ENCODE results near the gene COBL. TPM values are rescaled to one million over a fixed set of nuclear protein-coding genes. Genes with fewer than 3 reads are reported as not detected.

The COBL gene
- total and polyA plus RNA-seq, 2 of the 4 experiments (the other 2 are of a cell fraction), result under 0.01 TPM; not detected in 1

GRCh38 chr7:51307651-51308210 is 8.9 kb downstream of the COBL start:
- CTCF ChIA-PET, result no interaction called here
- no peaks in the 10 kb centered on the region for H3K9me3 ChIP-seq (ENCODE audit: control insufficient read depth, insufficient read depth, low read length)
- dilution Hi-C loops (cut with HindIII; ENCODE audit: low sequenced_read_pairs, unreplicated experiment), result no loop called here
- H3K27me3 ChIP-seq (ENCODE audit: control insufficient read depth, insufficient read depth, low read length), result no peaks in the 10 kb centered on the region
- no peaks in the 10 kb centered on the region for H4K20me1 ChIP-seq (ENCODE audit: insufficient read depth, low read length)
- no peak overlapping the region for H2BK15ac ChIP-seq (ENCODE audit: low read depth, low read length)
- BruUV-seq (replicated peaks), result no TSS peak
- H3K4me2 ChIP-seq (ENCODE audit: low read depth, low read length), result no peak overlapping the region
- H2BK20ac ChIP-seq (ENCODE audit: low read depth, low read length), result no peak overlapping the region
- H3K14ac ChIP-seq (replicated peaks; ENCODE audit: low read depth, low read length), result no peak overlapping the region
- no peak overlapping the region for H3K4me3 ChIP-seq (ENCODE audit: insufficient read depth, low read depth, low read length)
- POLR2A ChIA-PET (ENCODE audit: unreplicated experiment), result no interaction called here
- intact Hi-C loops (cut with micrococcal nuclease), result no loop called here
- no peak overlapping the region for H3K27ac ChIP-seq (ENCODE audit: insufficient read depth, low read length)
- H2BK5ac ChIP-seq (ENCODE audit: low read depth, low read length, poor library complexity, severe bottlenecking), result no peak overlapping the region
- no peak overlapping the region for H3K4ac ChIP-seq (ENCODE audit: low read depth, low read length)
- no peak overlapping the region for H3K9ac ChIP-seq (ENCODE audit: low read depth, low read length)
- no peak overlapping the region for H4K5ac ChIP-seq (ENCODE audit: low read depth, low read length)
- no peak for DNase-seq
- no peak for ATAC-seq (ENCODE audit: low read depth)
- no peak overlapping the region for H3K23ac ChIP-seq (ENCODE audit: low read depth, low read length)
- H2AK9ac ChIP-seq (replicated peaks; ENCODE audit: low read depth, low read length, poor library complexity), result no peak overlapping the region
- H3K79me1 ChIP-seq (ENCODE audit: low read depth in 1 of 2, low read length in 2 of 2), result no peaks in the 10 kb centered on the region
- H3K36me3 ChIP-seq (ENCODE audit: control insufficient read depth, insufficient read depth, low read length), result no peaks in the 10 kb centered on the region
- H3K18ac ChIP-seq (ENCODE audit: low read depth, low read length), result no peak overlapping the region
- H2BK120ac ChIP-seq (ENCODE audit: low read depth, low read length), result no peak overlapping the region
- no peak overlapping the region for H3K56ac ChIP-seq (ENCODE audit: extremely low read depth, insufficient read depth, low read length)
- no CpG with 5 or more reads among the region's 8 CpGs for WGBS, 2 experiments (ENCODE audit: extremely low coverage in 2 of 2, insufficient read length in 1 of 2)
- H3K4me1 ChIP-seq (ENCODE audit: control insufficient read depth, insufficient read depth, low read length), result no peaks in the 10 kb centered on the region
- H3K9me1 ChIP-seq (ENCODE audit: insufficient read depth, low read length), result no peaks in the 10 kb centered on the region
- H4K8ac ChIP-seq (ENCODE audit: low read depth in 2 of 2, low read length in 2 of 2), result no peak overlapping the region
- TF ChIP-seq CEBPB (IDR thresholded peaks at IDR 0.05; ENCODE audit: low read depth, low read length), result no peak
- TF ChIP-seq NFE2L2 (IDR thresholded peaks at IDR 0.05; ENCODE audit: low read depth, low read length), result no peak
- TF ChIP-seq MAZ (IDR thresholded peaks at IDR 0.05; ENCODE audit: borderline replicate concordance, low read depth, low read length), result no peak
- no peak for TF ChIP-seq CTCF (conservative IDR thresholded peaks at IDR 0.05; ENCODE audit: low read depth, low read length)
- TF ChIP-seq MXI1 (IDR thresholded peaks at IDR 0.05; ENCODE audit: borderline replicate concordance, low read depth, low read length), result no peak
- no peak for TF ChIP-seq MAFK (IDR thresholded peaks at IDR 0.05; ENCODE audit: low read depth, low read length)
- no peak for TF ChIP-seq RCOR1 (IDR thresholded peaks at IDR 0.05; ENCODE audit: insufficient replicate concordance, low read length)
- TF ChIP-seq FOS (IDR thresholded peaks at IDR 0.05; ENCODE audit: low read depth, low read length), result no peak
- TF ChIP-seq RAD21 (IDR thresholded peaks at IDR 0.05; ENCODE audit: low read length), result no peak
- TF ChIP-seq BHLHE40 (IDR thresholded peaks at IDR 0.05; ENCODE audit: low read depth, low read length), result no peak
- no peak overlapping the region for H2AK5ac ChIP-seq (ENCODE audit: low read depth, low read length)
- in situ Hi-C loops (cut with MboI; ENCODE audit: low sequenced_read_pairs), result no loop called here
- no peak overlapping the region for H4K91ac ChIP-seq (ENCODE audit: insufficient read depth, low read depth, low read length)
- H2AFZ ChIP-seq (replicated peaks; ENCODE audit: low read length, poor library complexity), result no peak overlapping the region

All from IMR-90 (cell line).